ENCODE measurements around the gene TBR1.

Gene TBR1

DNA sequence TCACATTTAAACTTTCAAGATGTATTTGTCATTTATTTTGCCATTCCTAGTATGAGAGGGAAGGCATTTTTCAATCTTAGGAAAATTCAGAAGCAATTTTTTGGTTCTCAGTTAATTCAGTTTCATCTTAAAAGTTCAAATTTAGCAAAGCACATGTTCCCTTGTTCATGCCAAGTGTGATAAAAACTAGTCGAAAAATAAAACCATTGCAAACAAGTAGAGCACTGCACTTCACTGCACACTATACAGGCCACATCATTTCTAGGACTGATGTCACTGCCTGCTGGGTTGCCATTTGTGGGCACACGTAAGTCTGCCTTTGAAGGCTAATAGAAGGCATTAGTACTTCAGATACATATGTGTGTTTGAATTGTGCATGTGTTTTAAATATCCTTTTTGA is 14.3 kb downstream of the TBR1 start:
- no peak for DNase-seq

GRCh38 chr2:161432107-161432506 is 16.0 kb downstream of the TBR1 start:
- no peak for DNase-seq

- no peak for DNase-seq
These were observed 18.0 kb downstream of the TBR1 start for GRCh38 chr2:161434118-161434517.

- no peak for DNase-seq
These were observed 20.3 kb downstream of the TBR1 start for GRCh38 chr2:161436411-161436810.

DNA sequence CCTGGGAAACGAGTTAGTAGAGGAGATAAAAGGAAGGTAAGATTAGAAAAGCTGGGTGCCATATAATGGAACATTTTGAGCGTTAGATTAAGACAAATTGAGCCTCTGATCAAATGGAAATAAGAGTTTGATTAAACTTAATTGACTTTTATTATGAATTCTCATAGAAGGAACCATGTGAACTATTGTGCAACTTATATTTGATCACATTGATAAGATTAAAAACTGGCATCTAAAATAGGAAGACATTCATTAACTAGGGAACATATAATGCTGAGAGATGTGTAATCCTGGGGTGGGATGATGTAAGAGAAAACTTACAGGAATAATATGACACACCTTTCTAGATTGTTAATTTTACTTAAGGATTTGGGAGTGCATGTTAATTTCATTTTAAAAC is 22.5 kb downstream of the TBR1 start:
- DNase-seq, result no peak

DNA sequence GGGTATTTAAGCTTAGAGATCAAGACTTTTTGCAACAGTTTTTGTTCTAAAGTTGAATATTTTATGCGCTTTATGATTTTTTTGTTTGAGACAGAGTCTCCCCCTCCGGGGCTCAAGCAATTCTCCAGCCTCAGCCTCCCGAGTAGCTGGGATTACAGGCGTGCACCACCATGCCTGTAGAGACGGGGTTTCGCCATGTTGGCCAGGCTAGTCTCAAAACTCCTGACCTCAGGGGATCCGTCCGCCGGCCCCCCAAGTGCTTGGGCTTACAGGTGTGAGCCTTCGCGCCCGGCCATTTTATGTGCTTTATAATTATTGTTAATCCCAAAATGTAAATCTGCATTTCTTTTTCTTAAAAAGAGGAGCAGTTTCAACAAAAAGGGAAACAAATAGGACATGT is 29.0 kb downstream of the TBR1 start:
- no peak for DNase-seq

DNA sequence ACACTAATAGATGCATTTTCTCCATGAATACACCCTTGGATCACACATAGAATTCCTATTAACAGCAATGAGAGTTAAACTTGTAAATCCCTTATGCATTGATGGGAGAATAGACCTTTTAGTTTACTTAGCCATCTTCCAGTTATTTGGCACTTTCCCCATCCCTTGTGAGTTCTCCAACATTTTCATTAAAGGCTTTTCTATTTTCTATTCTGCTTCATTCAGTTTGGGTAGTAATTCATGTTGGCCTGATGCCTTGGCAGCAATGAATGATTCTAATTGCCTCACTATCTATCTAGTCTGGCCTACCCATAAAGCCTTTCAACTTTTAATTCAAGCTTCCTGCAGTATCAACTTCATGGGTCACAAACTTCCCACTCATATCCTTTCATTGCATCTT is 32.3 kb downstream of the TBR1 start:
- DNase-seq, result no peak

GRCh38 chr2:161471631-161472030 is 55.5 kb downstream of the TBR1 start:
- DNase-seq, result no peak

- DNase-seq, result no peak
These were observed 58.8 kb downstream of the TBR1 start for GRCh38 chr2:161474920-161475319.
